ENCODE measurements around the gene NEGR1. TPM values are rescaled to one million over a fixed set of nuclear protein-coding genes. Genes with fewer than 3 reads are reported as not detected.

The NEGR1 gene
- polyA plus RNA-seq, 3 donors from 2014 or later: 1.7 TPM; not detected in 2

GRCh38 chr1:71781450-71781849, 500.9 kb downstream of the NEGR1 start:
- Mint-ChIP-seq H3K4me3 (no peak overlapping the region), H3K9me3 (peaks cover 0 to 20% (median 5%) of the 10 kb centered on the region in 6 donors), H3K27ac (no peak overlapping the region), H3K4me1 (peaks cover 2 to 10% of the 10 kb centered on the region in 2 donors), H3K27me3 (ENCODE audit: low read depth in 3 of 3) (peaks cover 0 to 1% (median 0%) of the 10 kb centered on the region in 3 donors), H3K36me3 (peaks cover 0 to 3% (median 0%) of the 10 kb centered on the region in 3 donors)
- no peak for DNase-seq

- DNase-seq: no peak
Measured at GRCh38 chr1:71780681-71781080, 501.7 kb downstream of the NEGR1 start.

GRCh38 chr1:71778940-71779339, 503.4 kb downstream of the NEGR1 start:
- no peak overlapping the region for H3K4me3 Mint-ChIP-seq
- H3K36me3 Mint-ChIP-seq: peaks cover 0 to 6% (median 0%) of the 10 kb centered on the region in 3 donors
- H3K9me3 Mint-ChIP-seq: peaks cover 0 to 20% (median 3%) of the 10 kb centered on the region in 6 donors
- peaks cover 0 to 1% (median 0%) of the 10 kb centered on the region in 3 donors for H3K27me3 Mint-ChIP-seq (ENCODE audit: low read depth in 3 of 3)
- H3K4me1 Mint-ChIP-seq: peaks cover 2 to 10% of the 10 kb centered on the region in 2 donors
- DNase-seq: no peak
- H3K27ac Mint-ChIP-seq: no peak overlapping the region

More at GRCh38 chr1:71780681-71781080, 501.7 kb downstream of the NEGR1 start:
- H3K36me3 Mint-ChIP-seq: peaks cover 0 to 6% (median 0%) of the 10 kb centered on the region in 3 donors
- peaks cover 0 to 1% (median 0%) of the 10 kb centered on the region in 3 donors for H3K27me3 Mint-ChIP-seq (ENCODE audit: low read depth in 3 of 3)
- H3K4me1 Mint-ChIP-seq: peaks cover 2 to 10% of the 10 kb centered on the region in 2 donors
- no peak overlapping the region for H3K27ac Mint-ChIP-seq
- no peak overlapping the region for H3K4me3 Mint-ChIP-seq
- peaks cover 1 to 25% (median 4%) of the 10 kb centered on the region in 6 donors for H3K9me3 Mint-ChIP-seq

DNA sequence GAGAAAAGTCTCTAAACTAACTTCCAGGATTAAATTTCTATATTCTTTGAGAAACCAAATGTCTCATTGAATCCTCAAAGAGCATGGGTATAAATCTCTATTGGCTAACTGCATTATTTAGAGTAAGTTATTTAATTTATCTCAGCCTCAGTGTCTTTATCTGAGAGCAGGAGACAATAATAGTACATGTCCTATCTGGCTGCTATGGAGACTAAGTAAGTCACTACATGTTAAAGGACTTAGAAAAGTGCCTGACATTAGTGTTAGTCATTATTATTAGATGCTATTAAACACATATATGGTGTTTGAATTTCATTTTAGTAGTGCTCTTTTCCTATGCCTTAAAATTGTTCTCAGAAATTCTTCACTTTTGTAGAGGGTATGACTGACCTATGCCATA, 505.2 kb downstream of the NEGR1 start:
- H3K36me3 Mint-ChIP-seq: peaks cover 0 to 6% (median 0%) of the 10 kb centered on the region in 3 donors
- no peak for DNase-seq
- peaks cover 0 to 10% of the 10 kb centered on the region in 2 donors for H3K4me1 Mint-ChIP-seq
- H3K27me3 Mint-ChIP-seq (ENCODE audit: low read depth in 3 of 3): no peaks in the 10 kb centered on the region
- no peak overlapping the region for H3K27ac Mint-ChIP-seq
- peaks cover 0 to 12% (median 2%) of the 10 kb centered on the region in 6 donors for H3K9me3 Mint-ChIP-seq
- H3K4me3 Mint-ChIP-seq: no peak overlapping the region

GRCh38 chr1:71774705-71775104, 507.6 kb downstream of the NEGR1 start:
- no peak for DNase-seq
- Mint-ChIP-seq H3K27ac (no peak overlapping the region), H3K4me1 (peaks cover 7 to 11% of the 10 kb centered on the region in 2 donors), H3K4me3 (no peak overlapping the region), H3K9me3 (peaks cover 1 to 31% (median 5%) of the 10 kb centered on the region in 6 donors), H3K36me3 (peaks cover 0 to 6% (median 0%) of the 10 kb centered on the region in 3 donors), H3K27me3 (ENCODE audit: low read depth in 3 of 3) (no peaks in the 10 kb centered on the region)

- DNase-seq: no peak
- Mint-ChIP-seq H3K27ac (no peak overlapping the region), H3K4me1 (peaks cover 7 to 16% of the 10 kb centered on the region in 2 donors), H3K9me3 (peaks cover 0 to 30% (median 12%) of the 10 kb centered on the region in 6 donors), H3K4me3 (no peak overlapping the region), H3K36me3 (no peaks in the 10 kb centered on the region), H3K27me3 (ENCODE audit: low read depth in 3 of 3) (peaks cover 0 to 1% (median under 1%) of the 10 kb centered on the region in 3 donors)
Measured at GRCh38 chr1:71770121-71770520, 512.2 kb downstream of the NEGR1 start.

DNA sequence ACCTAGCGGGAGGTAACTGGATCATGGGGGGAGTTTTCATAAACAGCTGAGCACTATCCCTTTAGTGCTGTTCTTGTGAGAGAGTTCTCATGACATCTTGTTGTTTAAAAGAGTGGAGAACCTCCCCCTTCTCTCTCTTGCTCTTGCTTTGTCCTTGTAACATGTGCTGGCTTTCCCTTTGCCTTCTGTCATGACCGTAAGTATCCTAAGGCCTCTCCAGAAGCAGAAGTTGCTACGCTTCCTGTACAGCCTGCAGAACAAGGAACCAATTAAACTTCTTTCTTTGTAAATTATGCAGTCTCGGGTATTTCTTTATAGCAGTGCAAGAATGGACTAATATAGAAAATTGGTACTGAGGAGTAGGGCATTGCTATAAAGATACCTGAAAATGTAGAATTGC, 515.6 kb downstream of the NEGR1 start:
- no peaks in the 10 kb centered on the region for H3K36me3 Mint-ChIP-seq
- no peak overlapping the region for H3K4me3 Mint-ChIP-seq
- H3K27ac Mint-ChIP-seq: no peak overlapping the region
- no peak for DNase-seq
- H3K9me3 Mint-ChIP-seq: peaks cover 0 to 25% (median 14%) of the 10 kb centered on the region in 6 donors
- H3K27me3 Mint-ChIP-seq (ENCODE audit: low read depth in 3 of 3): peaks cover 0 to 1% (median 1%) of the 10 kb centered on the region in 3 donors
- peaks cover 7 to 16% of the 10 kb centered on the region in 2 donors for H3K4me1 Mint-ChIP-seq

DNA sequence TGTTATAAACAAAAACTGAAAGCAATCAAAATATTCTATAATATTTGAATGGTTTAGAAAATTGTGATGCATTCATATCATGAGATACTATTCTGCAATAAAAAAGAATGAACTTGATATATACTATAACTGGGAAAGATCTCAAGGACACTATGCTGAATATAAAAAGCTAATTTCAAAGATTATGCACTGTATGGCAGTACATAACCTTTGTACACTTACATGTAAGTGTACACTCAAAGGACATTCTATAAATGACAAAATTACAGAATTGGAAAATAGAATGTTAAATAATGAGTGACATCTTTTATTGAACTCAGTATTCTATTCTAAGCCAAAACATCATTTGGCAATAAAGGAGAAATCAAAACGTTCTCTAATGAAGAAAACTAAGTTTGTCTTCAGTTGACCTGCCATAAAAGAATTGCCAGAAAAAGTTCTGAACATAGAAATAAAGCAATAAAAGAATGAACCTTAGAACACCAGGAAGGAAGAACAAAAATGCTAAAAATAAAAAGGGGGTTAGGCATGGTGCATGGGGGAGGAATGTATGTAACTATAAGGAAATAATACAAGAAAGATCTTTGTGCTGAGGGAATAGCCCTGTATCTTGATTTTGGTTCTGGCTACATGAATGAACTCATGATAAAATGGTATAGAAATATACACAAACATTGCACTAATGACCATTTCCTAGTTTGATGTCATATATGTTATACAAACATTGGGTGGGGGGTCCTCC, 519.7 kb downstream of the NEGR1 start:
- DNase-seq: no peak
- Mint-ChIP-seq H3K27ac (no peak overlapping the region), H3K36me3 (no peaks in the 10 kb centered on the region), H3K27me3 (ENCODE audit: low read depth in 3 of 3) (peaks cover 0 to 1% (median 1%) of the 10 kb centered on the region in 3 donors), H3K4me1 (no peaks in the 10 kb centered on the region), H3K9me3 (peaks cover 0 to 16% (median 6%) of the 10 kb centered on the region in 6 donors), H3K4me3 (no peak overlapping the region)

- no peak overlapping the region for H3K4me3 Mint-ChIP-seq
- DNase-seq: no peak
- H3K27me3 Mint-ChIP-seq (ENCODE audit: low read depth in 3 of 3): peaks cover 0 to 4% (median 2%) of the 10 kb centered on the region in 3 donors
- H3K27ac Mint-ChIP-seq: no peak overlapping the region
- no peaks in the 10 kb centered on the region for H3K4me1 Mint-ChIP-seq
- H3K36me3 Mint-ChIP-seq: no peaks in the 10 kb centered on the region
- H3K9me3 Mint-ChIP-seq: peaks cover 0 to 29% (median 8%) of the 10 kb centered on the region in 6 donors
Measured at GRCh38 chr1:71755441-71755840, 526.9 kb downstream of the NEGR1 start.

DNA sequence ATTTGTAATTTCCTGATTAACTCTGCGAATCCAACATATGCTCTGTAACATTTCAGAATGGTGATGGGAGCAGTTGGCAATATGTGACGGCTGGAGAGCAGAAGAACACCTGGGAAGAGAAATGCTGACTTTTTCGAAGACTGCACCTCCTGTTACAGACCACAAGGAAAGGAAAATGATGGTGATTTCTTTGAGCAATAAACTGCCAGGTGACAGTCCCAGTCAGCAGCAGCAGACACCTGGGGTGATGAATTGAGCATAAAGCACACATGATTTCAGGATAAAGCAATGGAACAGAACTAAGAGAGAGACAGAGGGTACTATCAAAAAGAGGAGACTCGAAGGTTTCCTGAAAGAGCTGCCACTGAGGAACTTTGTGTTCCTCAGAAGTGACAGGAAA, 528.6 kb downstream of the NEGR1 start:
- H3K4me1 Mint-ChIP-seq: no peaks in the 10 kb centered on the region

DNA sequence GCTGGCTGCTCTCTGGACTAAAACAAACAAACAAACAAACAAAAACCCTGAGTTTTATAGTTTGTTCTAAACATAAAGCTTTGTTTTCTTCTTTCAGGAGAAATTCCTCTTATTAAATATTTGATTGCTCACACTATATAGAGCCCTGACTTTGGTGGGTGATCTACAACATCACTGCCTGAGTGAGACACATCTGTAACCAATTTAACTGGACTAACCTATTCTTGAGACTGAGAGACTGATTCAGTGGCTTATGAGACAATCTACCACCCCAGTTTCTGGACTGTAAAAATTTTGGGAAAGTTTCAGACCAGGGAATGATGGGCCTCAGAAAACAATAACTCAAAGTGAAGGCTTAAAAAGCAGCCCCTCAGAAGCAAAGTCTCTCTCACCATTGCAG, 537.0 kb downstream of the NEGR1 start:
- peaks cover 4 to 26% (median 10%) of the 10 kb centered on the region in 6 donors for H3K9me3 Mint-ChIP-seq
- H3K27ac Mint-ChIP-seq: no peak overlapping the region
- DNase-seq: no peak
- no peak overlapping the region for H3K4me3 Mint-ChIP-seq
- peaks cover 0 to 4% (median 0%) of the 10 kb centered on the region in 3 donors for H3K36me3 Mint-ChIP-seq
- H3K27me3 Mint-ChIP-seq (ENCODE audit: low read depth in 3 of 3): no peaks in the 10 kb centered on the region
- no peaks in the 10 kb centered on the region for H3K4me1 Mint-ChIP-seq

More for the DNA sequence above, 528.6 kb downstream of the NEGR1 start:
- Mint-ChIP-seq H3K27me3 (ENCODE audit: low read depth in 3 of 3) (peaks cover 0 to 4% (median 2%) of the 10 kb centered on the region in 3 donors), H3K9me3 (peaks cover 3 to 29% (median 8%) of the 10 kb centered on the region in 6 donors), H3K36me3 (no peaks in the 10 kb centered on the region), H3K27ac (no peak overlapping the region), H3K4me3 (no peak overlapping the region)
- no peak for DNase-seq

DNA sequence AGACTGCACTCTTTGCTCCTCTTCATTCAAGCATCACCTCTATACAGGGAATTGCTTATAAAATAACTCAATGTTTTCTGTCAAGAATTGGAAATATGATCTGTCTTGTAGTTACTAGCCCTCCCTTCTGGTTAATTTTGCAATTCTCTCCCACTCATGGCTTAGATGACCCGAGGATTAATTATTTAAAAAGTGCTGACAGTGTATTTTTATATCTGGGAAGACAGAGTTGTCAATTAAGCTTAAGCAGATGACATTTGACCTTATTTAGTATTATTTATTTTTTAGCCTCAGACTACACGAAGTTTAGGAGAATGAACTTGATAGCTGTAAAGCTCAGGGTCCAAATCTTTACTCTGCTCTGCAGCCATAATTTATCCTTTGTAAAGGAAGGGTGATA, 538.5 kb downstream of the NEGR1 start:
- no peak overlapping the region for H3K4me3 Mint-ChIP-seq
- peaks cover 8 to 26% (median 12%) of the 10 kb centered on the region in 6 donors for H3K9me3 Mint-ChIP-seq
- no peak overlapping the region for H3K27ac Mint-ChIP-seq
- H3K4me1 Mint-ChIP-seq: no peaks in the 10 kb centered on the region
- peaks cover 0 to 4% (median 0%) of the 10 kb centered on the region in 3 donors for H3K36me3 Mint-ChIP-seq
- no peak for DNase-seq
- H3K27me3 Mint-ChIP-seq (ENCODE audit: low read depth in 3 of 3): no peaks in the 10 kb centered on the region

GRCh38 chr1:71738910-71739309, 543.4 kb downstream of the NEGR1 start:
- Mint-ChIP-seq H3K27ac (no peak overlapping the region), H3K9me3 (peaks cover 14 to 30% (median 18%) of the 10 kb centered on the region in 6 donors), H3K4me3 (no peak overlapping the region), H3K27me3 (ENCODE audit: low read depth in 3 of 3) (no peaks in the 10 kb centered on the region), H3K36me3 (peaks cover 0 to 4% (median 0%) of the 10 kb centered on the region in 3 donors), H3K4me1 (no peaks in the 10 kb centered on the region)
- no peak for DNase-seq

GRCh38 chr1:71738256-71738655, 544.1 kb downstream of the NEGR1 start:
- no peak overlapping the region for H3K27ac Mint-ChIP-seq
- no peaks in the 10 kb centered on the region for H3K4me1 Mint-ChIP-seq
- peaks cover 14 to 35% (median 19%) of the 10 kb centered on the region in 6 donors for H3K9me3 Mint-ChIP-seq
- H3K4me3 Mint-ChIP-seq: no peak overlapping the region
- no peak for DNase-seq
- no peaks in the 10 kb centered on the region for H3K27me3 Mint-ChIP-seq (ENCODE audit: low read depth in 3 of 3)
- peaks cover 0 to 4% (median 0%) of the 10 kb centered on the region in 3 donors for H3K36me3 Mint-ChIP-seq
